ENCODE measurements around the gene CTSC. TPM values are rescaled to one million over a fixed set of nuclear protein-coding genes. Genes with fewer than 3 reads are reported as not detected.

Gene CTSC
- total RNA-seq, 1 donor from 2014 or later, result 84.7 TPM

DNA sequence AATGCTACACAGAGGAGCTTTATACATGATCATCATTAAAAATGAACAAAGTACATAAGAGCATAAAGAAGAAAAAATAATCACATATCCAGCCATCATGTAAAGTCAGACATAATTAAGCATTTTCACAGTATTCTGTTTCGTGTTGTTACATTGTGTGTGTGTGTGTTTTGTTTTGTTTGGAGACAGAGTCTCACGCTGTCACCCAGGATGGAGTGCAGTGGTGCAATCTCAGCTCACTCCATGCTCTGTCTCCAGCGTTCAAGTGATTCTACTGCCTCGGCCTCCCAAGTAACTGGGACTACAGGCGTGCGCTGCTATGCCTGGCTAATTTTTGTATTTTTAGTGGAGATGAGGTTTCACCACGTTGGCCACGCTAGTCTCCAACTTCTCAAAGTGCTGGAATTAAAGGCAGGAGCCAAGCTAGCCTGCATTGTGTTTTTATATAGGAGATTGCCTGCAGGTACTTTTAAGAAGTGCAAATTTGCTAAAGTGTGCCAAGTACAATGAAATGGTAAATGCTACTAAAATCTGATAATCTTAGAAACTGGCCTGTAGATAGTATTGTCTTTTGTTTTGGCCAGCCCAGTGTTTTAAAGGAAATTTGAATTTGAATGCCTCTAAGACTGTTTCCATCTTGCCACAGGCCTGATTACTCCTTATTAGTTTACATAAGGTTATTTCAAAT lies 7.8 kb downstream of the CTSC start:
- peaks cover 0 to 16% of the 10 kb centered on the region in 2 donors for H3K36me3 ChIP-seq
- H3K27me3 ChIP-seq, result no peaks in the 10 kb centered on the region
- intact Hi-C loops (cut with DNase I), result no loop called here
- H3K4me1 ChIP-seq, result peaks cover 24% of the 10 kb centered on the region
- H3K4me3 ChIP-seq, result no peak overlapping the region
- TF ChIP-seq POLR2A (IDR thresholded peaks at IDR 0.05) (no peak), CTCF (IDR thresholded peaks at IDR 0.05) (no peak), POLR2AphosphoS5 (IDR thresholded peaks at IDR 0.05; ENCODE audit: insufficient read depth in 1 of 2, low read depth in 1 of 2) (no peak)
- H3K27ac ChIP-seq, result no peak overlapping the region
- DNase-seq (ENCODE audit: extremely low spot score in 2 of 2), result no peak
- H3K9me3 ChIP-seq, result no peaks in the 10 kb centered on the region

- H3K9me3 ChIP-seq, result no peaks in the 10 kb centered on the region
- intact Hi-C loops (cut with DNase I), result no loop called here
- TF ChIP-seq POLR2A (IDR thresholded peaks at IDR 0.05) (no peak), POLR2AphosphoS5 (IDR thresholded peaks at IDR 0.05; ENCODE audit: insufficient read depth in 1 of 2, low read depth in 1 of 2) (no peak), CTCF (IDR thresholded peaks at IDR 0.05) (no peak)
- H3K4me1 ChIP-seq, result peaks cover 21% of the 10 kb centered on the region
- DNase-seq (ENCODE audit: extremely low spot score in 2 of 2), result no peak
- no peak overlapping the region for H3K27ac ChIP-seq
- H3K4me3 ChIP-seq, result no peak overlapping the region
- H3K27me3 ChIP-seq, result no peaks in the 10 kb centered on the region
- peaks cover 0 to 16% of the 10 kb centered on the region in 2 donors for H3K36me3 ChIP-seq
Measured at GRCh38 chr11:88327462-88328143, 9.9 kb downstream of the CTSC start.

- intact Hi-C loops (cut with DNase I), result no loop called here
- Histone ChIP-seq H3K9me3 (no peaks in the 10 kb centered on the region), H3K36me3 (peaks cover 0 to 16% of the 10 kb centered on the region in 2 donors), H3K4me1 (peaks cover 19% of the 10 kb centered on the region), H3K27ac (no peak overlapping the region), H3K4me3 (no peak overlapping the region), H3K27me3 (no peaks in the 10 kb centered on the region)
- TF ChIP-seq CTCF (IDR thresholded peaks at IDR 0.05), result no peak
- no peak for DNase-seq (ENCODE audit: extremely low spot score in 2 of 2)
Measured at GRCh38 chr11:88327061-88327460, 10.5 kb downstream of the CTSC start.

- H3K27me3 ChIP-seq, result no peaks in the 10 kb centered on the region
- no peak overlapping the region for H3K27ac ChIP-seq
- DNase-seq (ENCODE audit: extremely low spot score in 2 of 2), result no peak
- no peak overlapping the region for H3K4me3 ChIP-seq
- H3K36me3 ChIP-seq, result peaks cover 0 to 8% of the 10 kb centered on the region in 2 donors
- peaks cover 19% of the 10 kb centered on the region for H3K4me1 ChIP-seq
- no peak for TF ChIP-seq CTCF (IDR thresholded peaks at IDR 0.05)
- TF ChIP-seq POLR2AphosphoS5 (IDR thresholded peaks at IDR 0.05; ENCODE audit: insufficient read depth in 1 of 2, low read depth in 1 of 2), result no peak
- TF ChIP-seq POLR2A (IDR thresholded peaks at IDR 0.05), result no peak
- no peaks in the 10 kb centered on the region for H3K9me3 ChIP-seq
- intact Hi-C loops (cut with DNase I), result no loop called here
Measured at GRCh38 chr11:88326099-88326498, 11.4 kb downstream of the CTSC start.
